Measurements from ENCODE around the gene SUMO1. TPM values are rescaled to one million over a fixed set of nuclear protein-coding genes. Genes with fewer than 3 reads are reported as not detected.

Gene SUMO1
- total and polyA plus RNA-seq, 10 of the 15 experiments (the other 5 are each of a cell fraction or from before 2014, with no cell fraction given): 105 to 458 (median 199) TPM

DNA sequence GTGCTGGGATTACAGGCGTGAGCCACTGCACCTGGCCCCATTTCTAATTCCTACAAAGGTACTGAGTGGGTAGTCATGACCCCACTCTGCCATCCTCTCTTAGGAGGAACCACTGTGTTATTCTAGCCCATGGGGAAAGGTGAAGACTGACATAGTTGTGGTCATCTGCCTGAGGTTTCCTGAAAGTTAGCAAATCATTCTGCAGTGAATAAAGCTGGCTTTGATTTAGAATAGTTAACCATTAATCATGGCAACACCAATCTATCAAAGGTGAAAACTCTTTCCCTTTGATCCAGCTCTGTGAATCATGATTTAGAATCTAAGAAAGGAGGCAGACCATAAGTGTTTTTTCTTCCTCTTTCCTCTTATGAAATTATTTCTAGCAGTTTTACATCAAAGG is 50.8 kb downstream of the SUMO1 start:
- Histone ChIP-seq H3K4me1 (ENCODE audit: control insufficient read depth, insufficient read depth, low read length) (no peaks in the 10 kb centered on the region), H4K20me1 (ENCODE audit: control insufficient read depth, insufficient read depth) (no peaks in the 10 kb centered on the region), H3K36me3 (ENCODE audit: control insufficient read depth in 2 of 2, insufficient read depth in 2 of 2, low read length in 1 of 2) (no peaks in the 10 kb centered on the region), H3K9ac (ENCODE audit: control insufficient read depth, insufficient read depth, low read length) (no peak overlapping the region), H3K9me3 (replicated peaks; ENCODE audit: control insufficient read depth, insufficient read depth, low read length) (no peaks in the 10 kb centered on the region), H3K27me3 (replicated peaks in 1 of 2; ENCODE audit: control insufficient read depth in 2 of 2, insufficient read depth in 2 of 2, low read length in 1 of 2) (no peaks in the 10 kb centered on the region; a peak in 1 of 4 replicates), H2AFZ (ENCODE audit: control insufficient read depth, low read depth, low read length) (no peak overlapping the region), H3K27ac (ENCODE audit: control insufficient read depth, insufficient read depth) (no peak overlapping the region), H3K4me2 (ENCODE audit: control insufficient read depth, insufficient read depth) (no peak overlapping the region), H3K4me3 (no peak overlapping the region), H3K79me2 (ENCODE audit: control insufficient read depth, insufficient read depth, low read length) (no peaks in the 10 kb centered on the region)
- intact Hi-C loops (cut with micrococcal nuclease; ENCODE audit: unreplicated experiment): no loop called here
- DNase-seq (ENCODE audit: low read depth, low spot score): no peak
- 10% methylated on average over 1 of the region's 1 CpG for WGBS (ENCODE audit: insufficient coverage, insufficient replicate concordance, low lambda C conversion rate, missing lambda C conversion rate)
- ATAC-seq: no peak
- POLR2A ChIA-PET: no interaction called here
- RAD21 ChIA-PET (ENCODE audit: unreplicated experiment): no interaction called here
- BruUV-seq (replicated peaks): no TSS peak
- SMC1A ChIA-PET (ENCODE audit: uncharacterized antibody, unreplicated experiment): no interaction called here
- CTCF ChIA-PET: no interaction called here
- no peak for FAIRE-seq
- TF ChIP-seq, protein P1, sequence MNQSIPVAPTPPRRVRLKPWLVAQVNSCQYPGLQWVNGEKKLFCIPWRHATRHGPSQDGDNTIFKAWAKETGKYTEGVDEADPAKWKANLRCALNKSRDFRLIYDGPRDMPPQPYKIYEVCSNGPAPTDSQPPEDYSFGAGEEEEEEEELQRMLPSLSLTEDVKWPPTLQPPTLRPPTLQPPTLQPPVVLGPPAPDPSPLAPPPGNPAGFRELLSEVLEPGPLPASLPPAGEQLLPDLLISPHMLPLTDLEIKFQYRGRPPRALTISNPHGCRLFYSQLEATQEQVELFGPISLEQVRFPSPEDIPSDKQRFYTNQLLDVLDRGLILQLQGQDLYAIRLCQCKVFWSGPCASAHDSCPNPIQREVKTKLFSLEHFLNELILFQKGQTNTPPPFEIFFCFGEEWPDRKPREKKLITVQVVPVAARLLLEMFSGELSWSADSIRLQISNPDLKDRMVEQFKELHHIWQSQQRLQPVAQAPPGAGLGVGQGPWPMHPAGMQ (IDR thresholded peaks at IDR 0.05; ENCODE audit: borderline replicate concordance): no peak
- TF ChIP-seq BHLHE40 (IDR thresholded peaks at IDR 0.05; ENCODE audit: borderline replicate concordance in 1 of 2, low read depth in 2 of 2, low read length in 1 of 2): no peak
- no peak for TF ChIP-seq SMAD5 (IDR thresholded peaks at IDR 0.05; ENCODE audit: low read depth)
- TF ChIP-seq IKZF2 (IDR thresholded peaks at IDR 0.05): no peak
- TF ChIP-seq, protein P2, sequence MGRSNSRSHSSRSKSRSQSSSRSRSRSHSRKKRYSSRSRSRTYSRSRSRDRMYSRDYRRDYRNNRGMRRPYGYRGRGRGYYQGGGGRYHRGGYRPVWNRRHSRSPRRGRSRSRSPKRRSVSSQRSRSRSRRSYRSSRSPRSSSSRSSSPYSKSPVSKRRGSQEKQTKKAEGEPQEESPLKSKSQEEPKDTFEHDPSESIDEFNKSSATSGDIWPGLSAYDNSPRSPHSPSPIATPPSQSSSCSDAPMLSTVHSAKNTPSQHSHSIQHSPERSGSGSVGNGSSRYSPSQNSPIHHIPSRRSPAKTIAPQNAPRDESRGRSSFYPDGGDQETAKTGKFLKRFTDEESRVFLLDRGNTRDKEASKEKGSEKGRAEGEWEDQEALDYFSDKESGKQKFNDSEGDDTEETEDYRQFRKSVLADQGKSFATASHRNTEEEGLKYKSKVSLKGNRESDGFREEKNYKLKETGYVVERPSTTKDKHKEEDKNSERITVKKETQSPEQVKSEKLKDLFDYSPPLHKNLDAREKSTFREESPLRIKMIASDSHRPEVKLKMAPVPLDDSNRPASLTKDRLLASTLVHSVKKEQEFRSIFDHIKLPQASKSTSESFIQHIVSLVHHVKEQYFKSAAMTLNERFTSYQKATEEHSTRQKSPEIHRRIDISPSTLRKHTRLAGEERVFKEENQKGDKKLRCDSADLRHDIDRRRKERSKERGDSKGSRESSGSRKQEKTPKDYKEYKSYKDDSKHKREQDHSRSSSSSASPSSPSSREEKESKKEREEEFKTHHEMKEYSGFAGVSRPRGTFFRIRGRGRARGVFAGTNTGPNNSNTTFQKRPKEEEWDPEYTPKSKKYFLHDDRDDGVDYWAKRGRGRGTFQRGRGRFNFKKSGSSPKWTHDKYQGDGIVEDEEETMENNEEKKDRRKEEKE (IDR thresholded peaks at IDR 0.05): no peak
- TF ChIP-seq, protein P3, sequence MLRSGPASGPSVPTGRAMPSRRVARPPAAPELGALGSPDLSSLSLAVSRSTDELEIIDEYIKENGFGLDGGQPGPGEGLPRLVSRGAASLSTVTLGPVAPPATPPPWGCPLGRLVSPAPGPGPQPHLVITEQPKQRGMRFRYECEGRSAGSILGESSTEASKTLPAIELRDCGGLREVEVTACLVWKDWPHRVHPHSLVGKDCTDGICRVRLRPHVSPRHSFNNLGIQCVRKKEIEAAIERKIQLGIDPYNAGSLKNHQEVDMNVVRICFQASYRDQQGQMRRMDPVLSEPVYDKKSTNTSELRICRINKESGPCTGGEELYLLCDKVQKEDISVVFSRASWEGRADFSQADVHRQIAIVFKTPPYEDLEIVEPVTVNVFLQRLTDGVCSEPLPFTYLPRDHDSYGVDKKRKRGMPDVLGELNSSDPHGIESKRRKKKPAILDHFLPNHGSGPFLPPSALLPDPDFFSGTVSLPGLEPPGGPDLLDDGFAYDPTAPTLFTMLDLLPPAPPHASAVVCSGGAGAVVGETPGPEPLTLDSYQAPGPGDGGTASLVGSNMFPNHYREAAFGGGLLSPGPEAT (IDR thresholded peaks at IDR 0.05; ENCODE audit: low read depth): no peak
- no peak for TF ChIP-seq ZBED1 (IDR thresholded peaks at IDR 0.05; ENCODE audit: borderline replicate concordance)
- TF ChIP-seq, protein P4, sequence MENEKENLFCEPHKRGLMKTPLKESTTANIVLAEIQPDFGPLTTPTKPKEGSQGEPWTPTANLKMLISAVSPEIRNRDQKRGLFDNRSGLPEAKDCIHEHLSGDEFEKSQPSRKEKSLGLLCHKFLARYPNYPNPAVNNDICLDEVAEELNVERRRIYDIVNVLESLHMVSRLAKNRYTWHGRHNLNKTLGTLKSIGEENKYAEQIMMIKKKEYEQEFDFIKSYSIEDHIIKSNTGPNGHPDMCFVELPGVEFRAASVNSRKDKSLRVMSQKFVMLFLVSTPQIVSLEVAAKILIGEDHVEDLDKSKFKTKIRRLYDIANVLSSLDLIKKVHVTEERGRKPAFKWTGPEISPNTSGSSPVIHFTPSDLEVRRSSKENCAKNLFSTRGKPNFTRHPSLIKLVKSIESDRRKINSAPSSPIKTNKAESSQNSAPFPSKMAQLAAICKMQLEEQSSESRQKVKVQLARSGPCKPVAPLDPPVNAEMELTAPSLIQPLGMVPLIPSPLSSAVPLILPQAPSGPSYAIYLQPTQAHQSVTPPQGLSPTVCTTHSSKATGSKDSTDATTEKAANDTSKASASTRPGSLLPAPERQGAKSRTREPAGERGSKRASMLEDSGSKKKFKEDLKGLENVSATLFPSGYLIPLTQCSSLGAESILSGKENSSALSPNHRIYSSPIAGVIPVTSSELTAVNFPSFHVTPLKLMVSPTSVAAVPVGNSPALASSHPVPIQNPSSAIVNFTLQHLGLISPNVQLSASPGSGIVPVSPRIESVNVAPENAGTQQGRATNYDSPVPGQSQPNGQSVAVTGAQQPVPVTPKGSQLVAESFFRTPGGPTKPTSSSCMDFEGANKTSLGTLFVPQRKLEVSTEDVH (IDR thresholded peaks at IDR 0.05; ENCODE audit: low read depth, partially characterized antibody): no peak
- in situ Hi-C loops (cut with MboI): loop anchor here (10.0 kb wide), 1 partner anchor 523 kb away; no protein-coding TSS in a partner anchor
